NCI-H2227 treated with DMSO at 0.1 percent for 48 hours (cell line): ENCODE measurements around the gene TM4SF5.

Experiments used
- DNase-seq: peaks from one replicate; lab custom pipeline; 2025; lab: John Stamatoyannopoulos, UW

TM4SF5 gene, protein sequence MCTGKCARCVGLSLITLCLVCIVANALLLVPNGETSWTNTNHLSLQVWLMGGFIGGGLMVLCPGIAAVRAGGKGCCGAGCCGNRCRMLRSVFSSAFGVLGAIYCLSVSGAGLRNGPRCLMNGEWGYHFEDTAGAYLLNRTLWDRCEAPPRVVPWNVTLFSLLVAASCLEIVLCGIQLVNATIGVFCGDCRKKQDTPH

DNA sequence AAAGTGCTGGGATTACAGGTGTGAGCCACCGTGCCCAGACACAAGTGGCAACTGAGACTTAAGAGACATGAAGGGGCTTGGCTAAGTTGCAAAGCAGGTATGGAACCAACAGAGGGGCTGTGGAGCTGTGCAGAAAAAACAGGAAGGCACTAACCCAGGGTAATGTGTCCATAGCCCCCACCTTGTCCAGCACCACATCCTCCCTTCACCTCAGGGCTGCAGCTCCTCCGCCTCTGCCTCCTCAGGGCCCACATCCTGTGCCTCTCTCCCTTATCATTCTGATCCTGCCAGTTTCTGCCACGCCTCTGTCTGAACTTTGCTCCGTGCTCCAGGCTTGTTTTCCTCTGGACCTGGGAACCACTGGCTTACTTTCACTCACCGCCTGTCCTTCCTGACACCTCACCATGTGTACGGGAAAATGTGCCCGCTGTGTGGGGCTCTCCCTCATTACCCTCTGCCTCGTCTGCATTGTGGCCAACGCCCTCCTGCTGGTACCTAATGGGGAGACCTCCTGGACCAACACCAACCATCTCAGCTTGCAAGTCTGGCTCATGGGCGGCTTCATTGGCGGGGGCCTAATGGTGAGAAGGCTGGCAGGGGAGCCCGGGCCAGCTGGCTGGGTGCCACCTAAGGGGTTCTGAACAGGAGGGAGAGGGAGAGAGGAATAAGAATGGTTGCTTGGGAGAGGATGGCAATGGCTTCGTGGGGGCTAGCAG lies at the start of gene TM4SF5:
Gene TM4SF5 (plus strand): TSS at position 368 of the 716 bp plus-strand sequence. CDS start 37 bp downstream, at position 405.
- no peak for DNase-seq

DNA sequence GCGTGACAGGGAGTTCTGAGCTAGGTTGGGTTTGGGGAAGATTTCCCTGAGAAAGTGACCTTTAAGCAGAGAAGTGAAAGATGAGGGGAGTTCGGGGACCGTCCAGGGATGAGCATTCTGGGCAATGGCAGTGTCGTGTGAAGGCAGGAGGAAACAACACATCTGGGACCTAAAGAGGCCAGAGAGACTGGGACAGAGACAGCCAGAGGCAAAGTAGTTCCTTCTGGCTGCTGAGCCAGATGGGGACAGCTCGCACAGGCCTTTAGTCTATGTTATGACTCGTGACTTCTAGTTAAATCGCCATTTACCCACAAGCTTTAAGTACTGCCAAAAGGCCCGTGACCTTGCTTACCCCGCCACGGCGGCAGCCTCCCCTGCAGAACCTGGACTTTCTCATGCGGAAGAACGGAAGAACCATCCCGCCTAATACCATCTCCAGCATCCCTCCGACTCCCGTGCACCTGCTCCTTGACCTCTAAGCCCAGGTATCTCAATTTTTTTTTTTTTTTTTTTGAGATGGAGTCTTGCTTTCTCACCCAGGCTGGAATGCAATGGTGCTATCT lies 48.9 kb upstream of the TM4SF5 start:
- no peak for DNase-seq

DNA sequence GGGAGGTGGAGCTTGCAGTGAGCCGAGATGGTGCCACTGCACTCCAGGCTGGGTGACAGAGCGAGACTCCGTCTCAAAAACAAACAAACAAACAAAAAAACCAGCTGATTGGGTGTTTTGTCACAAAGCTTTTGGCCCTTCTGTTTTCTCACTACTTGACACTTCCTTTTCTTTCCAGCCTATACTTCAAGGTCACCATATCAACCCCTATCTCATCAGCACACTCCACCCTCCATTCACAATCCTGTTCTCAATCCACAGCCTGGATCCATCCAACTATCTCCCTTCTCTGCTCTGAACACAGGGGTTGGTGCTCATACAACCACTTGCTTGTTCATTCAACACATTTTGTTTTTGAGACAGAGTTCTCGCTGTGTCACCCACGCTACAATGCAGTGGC lies 47.0 kb upstream of the TM4SF5 start:
- no peak for DNase-seq

DNA sequence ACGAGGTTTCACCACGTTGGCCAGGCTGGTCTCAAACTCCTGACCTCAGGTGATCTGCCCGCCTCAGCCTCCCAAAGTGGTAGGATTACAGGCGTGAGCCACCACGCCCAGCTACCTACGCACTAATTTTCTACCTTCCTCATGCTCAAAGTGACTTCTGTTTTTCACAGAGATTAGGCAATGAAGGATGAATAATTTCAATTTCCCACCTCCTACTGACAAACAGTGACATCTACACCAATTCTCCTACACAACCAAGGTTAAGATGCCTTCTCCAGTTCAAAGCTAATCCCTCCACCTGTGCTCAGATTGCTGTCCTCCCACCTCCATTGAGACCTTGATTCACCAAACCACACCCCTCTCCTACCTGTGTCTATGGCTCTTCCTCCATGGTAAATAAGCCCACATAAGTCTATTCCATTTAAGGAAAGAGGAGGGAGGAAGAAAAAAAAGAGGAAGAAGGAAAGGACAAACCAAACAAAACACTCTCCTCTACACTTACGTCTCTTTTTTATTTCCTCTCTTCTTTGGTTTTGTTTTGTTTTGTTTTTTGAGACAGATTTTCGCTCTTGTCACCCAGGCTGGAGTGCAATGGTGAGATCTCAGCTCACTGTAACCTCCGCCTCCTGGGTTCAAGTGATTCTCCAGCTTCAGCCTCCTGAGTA lies 45.9 kb upstream of the TM4SF5 start:
- no peak for DNase-seq

DNA sequence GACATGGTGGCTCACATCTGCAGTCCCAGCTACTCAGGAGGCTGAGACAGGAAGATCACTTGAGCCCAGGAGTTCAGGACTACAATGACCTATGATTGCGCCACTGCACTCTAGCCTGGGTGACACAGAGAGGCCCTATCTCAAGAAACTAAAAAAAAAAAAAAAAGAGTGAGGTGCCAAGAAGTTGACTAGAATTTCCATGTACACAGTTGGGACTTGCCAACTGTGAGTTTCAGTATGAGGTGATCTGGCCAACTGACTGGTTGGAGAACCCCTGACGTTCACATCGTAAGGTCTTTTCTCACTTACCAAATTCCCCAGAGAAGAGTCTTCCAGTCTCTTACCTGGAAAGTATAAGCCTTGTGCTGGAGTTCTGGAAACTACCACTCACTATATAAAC lies 43.6 kb upstream of the TM4SF5 start:
- DNase-seq: no peak

DNA sequence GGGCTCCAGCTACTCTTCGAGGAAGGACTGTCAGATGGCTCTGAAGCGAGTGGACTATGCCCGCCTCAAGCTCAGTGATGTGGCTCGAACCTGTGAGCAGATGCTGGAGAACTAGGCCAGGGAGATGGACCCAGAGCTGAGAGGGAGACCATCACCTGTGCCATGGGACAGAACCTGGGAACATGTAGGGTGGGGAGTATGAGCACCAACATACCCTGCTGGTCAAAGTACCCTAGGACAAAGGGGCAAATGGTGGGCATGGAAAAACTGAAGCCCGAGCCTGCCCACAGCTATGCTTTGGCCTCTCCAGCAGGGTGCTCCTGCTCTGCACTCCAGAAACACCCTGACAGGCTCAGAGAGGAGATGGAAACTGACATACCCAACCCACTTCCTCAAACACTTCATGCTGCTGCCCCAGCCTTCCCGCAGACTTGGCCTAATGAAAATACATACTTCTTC lies 38.6 kb upstream of the TM4SF5 start:
- no peak for DNase-seq

DNA sequence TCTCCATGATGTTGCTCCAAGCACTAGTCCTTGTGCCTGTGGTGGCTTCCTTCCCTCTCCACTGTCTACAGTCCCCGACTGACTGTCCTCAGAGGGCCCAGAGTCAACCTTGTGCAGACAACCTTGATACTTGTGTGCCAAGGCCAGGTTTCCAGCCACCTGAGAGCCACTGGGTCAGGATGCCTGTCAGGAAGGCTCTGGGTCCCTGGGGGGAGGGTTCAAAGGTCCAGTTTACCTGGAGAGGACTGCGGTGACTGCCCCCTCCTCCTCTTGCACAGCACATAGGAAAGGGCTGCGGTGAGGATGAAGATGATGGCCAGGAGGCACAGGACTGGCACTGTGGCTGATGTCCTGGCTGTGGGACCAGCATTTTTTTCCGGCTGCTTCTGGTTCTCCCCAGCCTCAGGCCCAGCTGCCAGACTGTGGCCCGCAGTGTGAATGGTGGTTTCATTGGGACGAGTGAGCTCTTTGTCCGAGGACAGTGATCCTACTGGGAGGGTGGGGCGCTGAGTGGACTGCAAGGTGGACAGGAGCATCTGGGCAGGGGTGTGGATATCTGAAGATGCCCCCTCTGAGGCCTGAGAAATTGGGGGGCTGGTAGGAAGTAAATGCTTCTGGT lies 36.7 kb upstream of the TM4SF5 start:
- DNase-seq: no peak

DNA sequence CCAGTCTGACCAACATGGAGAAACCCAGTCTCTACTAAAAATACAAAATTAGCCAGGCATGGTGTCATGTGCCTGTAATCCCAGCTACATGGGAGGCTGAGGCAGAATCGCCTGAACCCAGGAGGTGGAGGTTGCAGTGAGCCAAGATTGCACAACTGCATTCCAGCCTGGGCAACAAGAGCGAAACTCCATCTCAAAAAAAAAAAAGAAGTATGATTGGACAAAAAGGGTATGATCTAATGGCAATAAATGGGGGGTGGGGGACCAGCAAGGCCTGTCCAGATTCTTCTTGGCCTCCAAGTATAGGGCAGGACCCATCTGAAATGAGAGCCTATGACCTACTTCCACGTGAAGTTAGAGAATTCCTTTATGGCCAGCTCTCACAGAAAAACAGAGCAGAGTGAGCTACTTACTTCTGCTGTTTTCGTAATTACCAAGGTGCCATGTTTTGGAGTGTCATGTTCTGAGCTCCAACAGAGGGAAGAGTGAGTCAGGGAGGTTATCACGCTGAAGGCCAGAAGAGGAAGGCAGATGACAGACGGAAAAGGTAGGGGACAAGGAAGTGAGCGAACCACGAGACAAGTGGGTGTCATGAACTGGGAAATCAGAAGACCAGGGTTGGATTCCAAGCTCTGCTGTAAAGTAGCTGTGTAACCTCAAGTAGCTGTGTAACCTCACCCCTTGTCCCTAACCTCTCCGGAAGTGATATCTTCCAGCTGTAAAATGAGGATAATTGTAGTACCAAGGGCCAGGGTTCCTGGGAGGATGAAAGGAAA lies 35.6 kb upstream of the TM4SF5 start:
- no peak for DNase-seq

DNA sequence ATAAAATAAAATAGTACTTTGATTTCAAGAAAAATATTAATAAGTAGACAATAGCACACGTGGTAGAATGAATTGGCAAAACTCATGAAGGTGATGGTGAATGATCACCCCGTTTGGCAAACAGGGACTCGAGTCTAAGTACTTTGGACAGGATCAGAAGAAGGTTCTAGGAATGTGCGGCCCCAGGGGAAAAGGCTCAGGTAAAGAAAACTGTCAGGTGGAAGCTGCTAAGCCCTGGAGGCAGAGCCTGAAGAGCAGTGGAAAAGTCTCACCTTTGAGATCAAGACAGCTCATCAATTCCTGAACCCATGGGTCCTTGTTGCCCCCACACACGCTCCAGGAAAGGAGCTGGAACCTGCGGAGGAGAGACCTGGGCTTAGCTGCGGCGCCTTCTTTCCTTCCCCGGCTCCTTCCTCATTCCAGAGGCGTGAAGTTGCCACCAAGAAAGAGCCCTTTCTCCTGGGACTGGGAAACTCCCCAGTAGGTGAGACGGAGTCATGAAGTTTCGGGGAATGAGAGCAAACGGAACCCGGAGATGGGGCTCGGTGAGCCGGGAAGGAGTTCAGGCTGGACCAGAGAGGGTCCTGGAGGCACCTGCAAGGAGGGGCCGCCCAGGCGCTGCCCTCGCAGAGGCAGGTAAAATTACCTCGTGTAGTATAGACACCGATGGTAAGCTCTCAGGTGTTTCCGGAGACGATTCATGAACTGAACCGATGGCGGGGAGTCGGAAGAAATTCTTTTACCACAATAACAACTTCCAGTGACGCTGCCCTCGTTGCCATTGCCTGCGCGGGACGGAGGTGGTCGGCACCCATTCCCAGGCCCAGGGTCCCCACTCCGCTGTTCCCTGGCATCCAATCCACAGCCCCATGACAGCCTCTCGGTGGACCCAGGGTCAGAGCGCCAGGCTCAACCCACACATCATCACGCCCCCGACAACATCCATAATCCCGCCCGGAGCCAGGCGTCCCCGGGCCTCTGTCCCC lies 33.3 kb upstream of the TM4SF5 start:
- DNase-seq: no peak

DNA sequence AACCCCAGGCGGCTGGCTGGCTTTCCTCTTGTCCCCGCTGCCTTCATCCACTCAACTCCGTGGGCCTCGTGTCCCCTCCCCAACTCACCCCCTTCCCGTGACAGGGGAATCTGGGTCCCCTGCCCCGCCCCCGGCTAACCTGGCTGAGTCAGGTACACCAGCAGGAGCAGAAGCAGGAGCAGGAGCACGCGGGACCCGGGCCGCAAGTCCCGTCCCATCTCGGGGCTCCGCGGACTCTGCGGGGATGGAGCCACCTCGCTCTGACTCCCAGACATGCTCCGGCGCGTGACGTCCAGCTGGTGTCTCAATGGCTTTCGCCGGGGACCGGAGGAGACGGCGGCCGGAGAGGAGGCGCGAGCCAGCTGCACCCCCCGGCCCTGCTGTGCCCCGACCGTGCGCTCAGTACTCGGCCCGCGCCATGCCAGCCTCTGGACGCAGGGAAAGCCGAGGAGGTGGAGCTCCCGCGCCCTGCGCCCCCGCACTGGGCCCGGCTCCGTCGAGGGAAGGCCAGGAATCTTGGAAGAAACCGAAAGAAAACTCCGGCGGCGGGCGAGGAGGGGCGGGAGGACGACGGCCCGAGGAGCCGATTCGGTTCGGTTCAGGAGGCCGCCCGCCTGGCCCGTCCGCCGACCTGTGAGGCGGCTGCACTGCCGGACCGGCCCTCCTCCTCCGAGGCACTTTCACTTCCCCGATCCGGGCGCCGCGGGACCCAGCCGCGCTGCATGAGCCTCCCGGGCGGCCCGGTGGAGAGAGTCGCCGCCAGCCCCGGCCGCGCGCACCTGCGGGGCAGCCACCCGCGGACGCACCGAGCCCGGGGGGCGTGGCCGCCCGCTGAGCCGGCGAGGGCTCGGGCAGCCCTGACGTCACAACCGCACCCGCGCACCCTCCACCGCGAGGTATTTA lies 32.3 kb upstream of the TM4SF5 start, which contains the start of the genes CXCL16 and ZMYND15:
Gene CXCL16 (minus strand): TSS at position 807 of the 903 bp plus-strand sequence. CDS start 589 bp downstream, at position 218.
Gene ZMYND15 (plus strand): TSS at position 712 of the 903 bp plus-strand sequence. CDS start 716 bp downstream, outside the sequence.
- DNase-seq: no peak

DNA sequence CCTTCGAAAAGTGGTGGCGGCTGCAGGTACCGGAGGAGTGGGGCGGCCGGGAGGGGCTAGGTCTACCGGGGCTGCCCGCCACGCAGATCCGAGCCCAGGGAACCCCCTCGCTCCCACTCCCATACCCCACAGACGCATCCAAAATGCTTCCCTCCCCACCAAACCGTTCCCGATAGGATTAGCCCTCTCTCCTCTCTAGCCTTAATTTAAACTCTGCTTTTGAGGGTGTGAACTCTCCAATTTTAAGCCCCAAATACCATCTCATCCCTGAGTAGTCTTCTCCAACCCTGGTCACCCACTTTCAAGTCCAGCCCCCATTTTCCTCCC lies 31.7 kb upstream of the TM4SF5 start:
- DNase-seq: no peak

DNA sequence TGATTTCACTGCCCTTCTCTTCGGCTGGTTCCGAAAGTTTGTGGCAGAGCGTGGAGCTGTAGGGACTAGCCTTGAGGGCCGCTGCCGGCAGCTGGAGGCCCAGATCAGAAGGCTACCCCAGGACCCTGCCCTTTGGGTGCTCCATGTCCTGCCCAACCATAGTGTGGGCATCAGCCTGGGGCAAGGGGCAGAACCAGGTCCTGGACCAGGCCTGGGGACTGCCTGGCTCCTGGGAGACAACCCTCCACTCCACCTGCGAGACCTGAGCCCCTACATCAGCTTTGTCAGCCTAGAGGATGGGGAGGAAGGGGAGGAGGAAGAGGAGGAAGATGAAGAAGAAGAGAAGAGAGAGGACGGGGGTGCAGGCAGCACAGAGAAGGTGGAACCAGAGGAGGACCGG lies 31.1 kb upstream of the TM4SF5 start:
- DNase-seq: no peak

DNA sequence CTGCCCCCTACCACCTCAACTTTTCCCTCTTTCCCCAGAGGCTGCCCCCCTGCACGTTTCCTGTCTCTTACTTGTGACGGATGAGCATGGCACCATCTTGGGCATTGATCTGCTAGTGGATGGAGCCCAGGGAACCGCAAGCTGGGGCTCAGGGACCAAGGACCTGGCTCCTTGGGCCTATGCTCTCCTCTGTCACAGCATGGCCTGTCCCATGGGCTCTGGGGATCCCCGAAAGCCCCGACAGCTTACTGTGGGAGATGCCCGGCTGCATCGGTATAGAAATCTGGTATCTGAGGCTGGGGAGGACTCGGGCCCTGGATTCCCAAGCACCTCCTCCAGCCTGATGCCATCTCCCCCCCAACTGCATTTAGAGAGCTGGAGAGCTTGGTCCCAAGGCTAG lies 30.1 kb upstream of the TM4SF5 start:
- no peak for DNase-seq

DNA sequence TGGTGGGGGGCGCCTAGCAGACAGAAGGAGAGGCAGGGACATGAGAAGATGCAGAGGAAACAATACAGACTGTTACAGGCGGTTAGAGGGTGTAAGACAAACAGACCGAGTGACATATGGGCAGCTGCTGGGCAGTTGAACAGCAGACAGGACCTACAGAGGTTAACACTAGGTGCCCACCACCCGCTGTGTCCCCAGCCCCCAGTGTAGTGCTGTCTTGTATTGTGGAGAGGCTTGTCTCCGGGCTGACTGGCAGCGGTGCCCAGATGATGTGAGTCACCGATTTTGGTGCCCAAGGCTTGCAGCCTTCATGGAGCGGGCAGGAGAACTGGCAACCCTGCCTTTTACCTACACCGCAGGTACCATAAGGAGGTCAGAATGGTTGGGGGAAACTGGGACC lies 29.6 kb upstream of the TM4SF5 start:
- no peak for DNase-seq

DNA sequence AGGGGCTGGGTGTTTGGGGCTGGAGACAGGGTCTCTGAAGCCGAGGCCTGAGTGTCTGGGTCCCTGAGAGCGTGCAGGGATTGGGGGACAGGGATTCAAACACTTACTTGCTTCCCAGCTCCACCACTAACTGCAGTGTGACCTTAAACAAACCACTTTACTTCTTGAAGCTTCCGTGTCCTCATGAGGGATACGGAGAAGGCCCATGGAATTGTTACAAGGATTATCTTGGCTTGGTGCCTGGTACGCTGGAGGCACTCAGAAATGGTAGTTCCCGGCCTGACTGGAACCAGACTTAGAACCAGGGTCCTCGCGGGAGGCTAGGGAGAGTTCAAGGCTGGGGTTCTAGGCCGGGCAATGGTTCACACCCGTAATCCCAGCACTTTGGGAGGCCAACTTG lies 29.1 kb upstream of the TM4SF5 start:
- no peak for DNase-seq

DNA sequence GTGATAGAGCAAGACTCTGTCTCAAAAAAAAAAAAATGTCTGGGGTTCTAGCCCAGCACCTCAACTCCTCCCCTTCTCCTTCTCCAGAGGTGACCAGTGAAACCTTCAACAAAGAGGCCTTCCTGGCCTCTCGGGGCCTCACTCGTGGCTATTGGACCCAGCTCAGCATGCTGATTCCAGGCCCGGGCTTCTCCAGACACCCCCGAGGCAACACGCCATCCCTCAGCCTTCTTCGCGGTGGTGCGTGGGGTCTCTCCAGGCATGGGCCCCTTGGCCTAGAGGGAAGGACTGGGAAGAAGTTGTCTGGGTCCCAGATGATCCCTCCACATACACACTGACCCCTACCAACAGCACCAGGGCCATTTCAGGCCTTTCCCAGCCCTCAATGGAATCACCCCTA lies 28.5 kb upstream of the TM4SF5 start:
- DNase-seq: no peak

DNA sequence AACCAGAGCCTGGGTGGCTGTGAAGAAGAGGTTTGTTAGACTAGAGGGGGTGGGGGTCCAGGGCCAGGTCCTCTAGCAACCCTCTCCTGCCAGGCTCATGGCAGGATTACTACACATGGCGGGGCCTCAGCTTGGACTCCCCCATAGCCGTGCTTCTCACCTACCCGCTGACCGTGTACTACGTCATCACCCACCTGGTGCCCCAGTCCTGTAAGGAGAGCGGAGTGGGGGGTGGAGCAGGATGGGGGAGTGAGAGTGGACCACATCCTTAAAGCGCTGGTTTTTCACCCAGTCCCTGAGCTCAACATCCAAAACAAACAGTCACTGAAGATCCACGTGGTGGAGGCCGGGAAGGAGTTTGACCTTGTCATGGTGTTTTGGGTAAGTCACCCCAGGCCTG lies 27.8 kb upstream of the TM4SF5 start:
- no peak for DNase-seq

DNA sequence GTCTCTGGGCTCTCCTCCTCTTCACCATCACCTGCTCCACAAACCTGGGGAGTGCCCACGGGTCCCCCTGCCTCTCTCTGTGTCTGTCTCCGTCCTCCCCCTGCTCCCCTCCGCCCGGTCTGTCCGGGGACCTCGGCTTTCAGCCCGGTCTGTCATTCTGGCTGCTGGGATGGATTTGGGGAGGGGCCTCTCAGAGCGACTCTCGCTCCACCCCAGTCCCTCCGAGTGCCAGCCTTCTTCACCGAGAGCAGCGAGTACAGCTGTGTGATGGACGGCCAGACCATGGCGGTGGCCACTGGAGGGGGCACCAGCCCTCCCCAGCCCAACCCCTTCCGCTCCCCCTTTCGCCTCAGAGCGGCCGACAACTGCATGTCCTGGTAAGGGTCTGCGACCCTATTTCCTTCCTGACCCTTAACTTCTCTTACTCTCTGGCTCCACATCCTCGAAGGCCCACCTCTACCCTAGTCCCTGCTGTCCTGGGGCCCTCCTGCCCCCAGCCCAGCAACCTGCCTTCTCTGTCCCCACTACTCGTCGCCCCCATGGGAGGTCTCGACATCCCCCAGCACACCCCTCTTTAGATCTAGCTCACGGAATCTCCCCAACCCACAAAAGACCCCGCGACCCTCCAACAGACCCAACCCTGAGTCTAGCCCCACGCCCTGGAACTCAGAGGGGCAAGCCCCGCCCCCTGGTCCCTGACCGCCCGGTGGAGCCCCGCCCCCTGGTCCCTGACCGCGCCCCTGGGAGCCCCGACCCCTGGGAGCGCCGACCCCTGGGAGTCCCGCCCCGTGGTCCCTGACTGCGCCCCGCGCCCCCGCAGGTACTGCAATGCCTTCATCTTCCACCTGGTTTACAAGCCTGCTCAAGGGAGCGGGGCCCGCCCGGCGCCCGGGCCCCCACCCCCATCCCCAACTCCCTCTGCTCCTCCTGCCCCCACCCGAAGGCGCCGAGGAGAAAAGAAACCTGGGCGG lies 26.4 kb upstream of the TM4SF5 start:
- DNase-seq: no peak
